Ovary (tissue), 3 donors: Measurements from ENCODE around the gene LRRC18.

ENCODE experiments used
- CTCF ChIP-seq, 3 donors: fragments of 450-650 bp in 2 of 3; fragments of 200-600 bp in 1 of 3; IDR thresholded peaks; one replicate each; pipeline versions ENCODE4 v1.5.1 to v1.8.0; 2016 to 2022; ENCODE audit warnings: antibody characterized with exemption in 3 of 3, mild to moderate bottlenecking in 1 of 3
- EP300 ChIP-seq: sonication (generic); formaldehyde crosslinking; IDR thresholded peaks from one replicate; pipeline ENCODE4 v1.6.1; 2017; ENCODE audit warnings: antibody characterized with exemption
- POLR2A ChIP-seq: fragments of 450-650 bp; IDR thresholded peaks from one replicate; pipeline ENCODE4 v1.6.1; 2017; ENCODE audit warnings: antibody characterized with exemption, mild to moderate bottlenecking, moderate library complexity
- donor health status: DM: no; HTN: no; CAD: no.

GRCh38 chr10:48939790-48940325 is at the start of gene LRRC18:
- TF ChIP-seq EP300, result no peak
- no peak for TF ChIP-seq POLR2A
- no peak for TF ChIP-seq CTCF (IDR thresholded peaks at IDR 0.05)
